Activated T-helper 2 cell treated with anti-CD3 and anti-CD28 coated beads, Interferon-gamma antibody, Interleukin-2, Interleukin-4, amounts not matched to agents 10 μg/mL and 5 μg/mL and 100 μg/mL, durations not matched to agents 14 hours and 24 hours and 36 hours (primary cell): ENCODE data around the gene COL5A3. TPM values are rescaled to one million over a fixed set of nuclear protein-coding genes. Genes with fewer than 3 reads are reported as not detected.
"Not testable (repeated sequence)": the region's sequence is repeated elsewhere in the genome, so short reads cannot be mapped to it uniquely, and the experiment has no call there.

ENCODE experiments used
- DNase-seq: peaks from one replicate; pipeline ENCODE4 v3.0.0; 2021; ENCODE audit warnings: low spot score
- H3K27ac Mint-ChIP-seq: one replicate; pipeline ENCODE4 v1.8.0; 2021; ENCODE audit warnings: mixed read lengths
- H3K27me3 Mint-ChIP-seq: one replicate; pipeline ENCODE4 v1.8.0; 2021; ENCODE audit warnings: low read depth, mixed read lengths
- H3K36me3 Mint-ChIP-seq: one replicate; pipeline ENCODE4 v1.8.0; 2021; ENCODE audit warnings: low read depth, mixed read lengths
- H3K4me1 Mint-ChIP-seq: one replicate; pipeline ENCODE4 v1.8.0; 2021; ENCODE audit warnings: low read depth, mixed read lengths
- H3K4me3 Mint-ChIP-seq: one replicate; pipeline ENCODE4 v1.8.0; 2021; ENCODE audit warnings: low read depth, mild to moderate bottlenecking, moderate library complexity, mixed read lengths
- H3K9me3 Mint-ChIP-seq: one replicate; pipeline ENCODE4 v1.8.0; 2021; ENCODE audit warnings: mixed read lengths
- intact Hi-C: fragments of 100-400 bp; cut with micrococcal nuclease; formaldehyde crosslinking; loops from one replicate; pipeline ENCODE4 v1.15.1; 2023
- total RNA-seq: library from RNA; stranded (reverse); gene quantifications from 2 replicates; pipeline ENCODE4 v1.2.3, GENCODE V29; 2022

COL5A3 gene
- total RNA-seq, 1 donor from 2014 or later = 0.87 TPM

- DNase-seq = no peak
- Mint-ChIP-seq H3K27me3 (peaks cover 8% of the 10 kb centered on the region), H3K4me1 (no peaks in the 10 kb centered on the region), H3K4me3 (no peak overlapping the region), H3K27ac (no peak overlapping the region), H3K36me3 (no peaks in the 10 kb centered on the region), H3K9me3 (no peaks in the 10 kb centered on the region)
- intact Hi-C loops = no loop called here
Measured at GRCh38 chr19:9961103-9961502, 49.2 kb downstream of the COL5A3 start.

- Mint-ChIP-seq H3K9me3 (no peaks in the 10 kb centered on the region), H3K36me3 (no peaks in the 10 kb centered on the region), H3K4me3 (no peak overlapping the region), H3K27me3 (peaks cover 2% of the 10 kb centered on the region), H3K27ac (no peak overlapping the region), H3K4me1 (no peaks in the 10 kb centered on the region)
- intact Hi-C loops = no loop called here
- no peak for DNase-seq
Measured at GRCh38 chr19:9958379-9958821, 51.9 kb downstream of the COL5A3 start.

DNA sequence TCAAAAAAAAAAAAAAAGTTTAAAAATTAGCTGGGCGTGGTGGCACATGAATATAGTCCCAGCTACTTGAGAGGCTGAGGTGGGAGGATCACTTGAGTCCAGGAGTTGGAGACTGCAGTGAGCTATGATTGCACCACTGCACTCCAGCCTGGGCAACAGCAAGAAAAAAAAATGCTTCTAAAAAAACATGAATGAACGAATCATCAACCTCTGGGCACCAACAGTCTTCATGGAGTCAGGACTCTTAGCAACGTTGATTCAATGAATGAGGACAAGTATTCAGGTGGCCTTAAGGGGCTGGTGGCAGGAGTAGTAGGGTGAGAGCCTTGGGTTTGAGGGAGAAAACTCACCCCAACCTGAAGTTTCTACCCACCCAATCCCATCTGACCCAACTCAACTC lies 53.3 kb downstream of the COL5A3 start:
- intact Hi-C loops = no loop called here

DNA sequence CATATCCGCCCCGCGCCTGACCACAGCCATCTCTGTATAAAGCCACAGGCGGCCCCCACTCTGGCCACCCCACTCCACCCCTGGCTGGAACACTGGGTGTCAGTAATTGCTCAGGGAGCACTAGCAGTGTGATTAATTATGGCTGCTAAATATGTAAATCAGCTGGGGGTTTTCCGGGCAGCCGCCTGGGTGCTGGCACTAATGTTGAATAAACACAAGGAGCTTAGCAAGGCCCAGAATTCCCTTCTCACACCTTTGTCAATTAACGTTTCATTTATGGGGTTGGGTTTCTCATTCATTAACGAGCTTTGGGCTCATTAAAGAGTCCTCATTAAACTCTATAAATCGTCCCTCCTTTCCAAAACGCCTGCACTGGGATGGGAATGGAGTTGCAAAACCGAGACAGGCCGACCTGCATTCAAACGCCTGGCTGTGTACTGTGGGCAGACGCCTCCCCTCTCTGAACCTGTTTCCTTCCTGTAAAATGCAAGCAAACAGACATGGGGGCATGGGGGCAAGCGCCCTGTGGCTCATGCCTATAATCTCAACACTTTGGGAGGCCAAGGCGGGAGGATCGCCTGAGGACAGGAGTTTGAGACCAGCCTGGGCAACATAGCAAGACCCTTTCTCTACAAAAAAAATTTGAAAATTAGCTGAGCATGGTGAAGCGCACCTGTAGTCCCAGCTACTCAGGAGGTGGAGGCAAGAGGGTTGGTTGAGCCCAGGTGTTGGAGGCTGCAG lies 56.3 kb downstream of the COL5A3 start:
- no peaks in the 10 kb centered on the region for H3K4me1 Mint-ChIP-seq
- intact Hi-C loops = no loop called here
- no peaks in the 10 kb centered on the region for H3K9me3 Mint-ChIP-seq
- H3K4me3 Mint-ChIP-seq = no peak overlapping the region
- H3K27ac Mint-ChIP-seq = no peak overlapping the region
- DNase-seq = no peak
- H3K36me3 Mint-ChIP-seq = no peaks in the 10 kb centered on the region
- no peaks in the 10 kb centered on the region for H3K27me3 Mint-ChIP-seq

More for the DNA sequence above, 53.3 kb downstream of the COL5A3 start:
- Mint-ChIP-seq H3K9me3 (no peaks in the 10 kb centered on the region), H3K4me1 (no peaks in the 10 kb centered on the region), H3K36me3 (no peaks in the 10 kb centered on the region), H3K4me3 (no peak overlapping the region), H3K27ac (no peak overlapping the region), H3K27me3 (peaks cover 2% of the 10 kb centered on the region)
- DNase-seq = no peak

DNA sequence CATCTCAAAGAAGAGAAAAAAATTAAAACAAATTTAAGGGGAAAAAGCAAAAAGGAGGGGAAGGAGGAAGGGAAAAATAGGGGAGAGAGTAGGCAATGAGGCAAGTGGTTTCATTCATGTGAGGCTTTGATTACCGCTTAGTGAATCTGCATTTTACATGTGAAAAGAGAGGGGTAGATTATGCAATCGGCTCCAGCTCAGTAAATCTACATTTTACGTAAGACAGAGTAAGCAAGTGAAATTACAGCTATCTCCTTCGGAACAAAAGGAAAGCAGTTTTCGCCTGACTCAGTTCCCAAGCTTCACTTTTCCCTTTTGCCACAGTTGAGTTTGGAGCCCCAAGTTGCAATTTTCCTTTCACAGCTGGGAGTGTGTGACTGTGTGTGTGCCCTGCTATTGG lies 58.0 kb downstream of the COL5A3 start:
- Mint-ChIP-seq H3K36me3 (no peaks in the 10 kb centered on the region), H3K9me3 (no peaks in the 10 kb centered on the region), H3K4me3 (no peak overlapping the region), H3K27me3 (no peaks in the 10 kb centered on the region), H3K4me1 (no peaks in the 10 kb centered on the region), H3K27ac (no peak overlapping the region)
- intact Hi-C loops = no loop called here
- no peak for DNase-seq

DNA sequence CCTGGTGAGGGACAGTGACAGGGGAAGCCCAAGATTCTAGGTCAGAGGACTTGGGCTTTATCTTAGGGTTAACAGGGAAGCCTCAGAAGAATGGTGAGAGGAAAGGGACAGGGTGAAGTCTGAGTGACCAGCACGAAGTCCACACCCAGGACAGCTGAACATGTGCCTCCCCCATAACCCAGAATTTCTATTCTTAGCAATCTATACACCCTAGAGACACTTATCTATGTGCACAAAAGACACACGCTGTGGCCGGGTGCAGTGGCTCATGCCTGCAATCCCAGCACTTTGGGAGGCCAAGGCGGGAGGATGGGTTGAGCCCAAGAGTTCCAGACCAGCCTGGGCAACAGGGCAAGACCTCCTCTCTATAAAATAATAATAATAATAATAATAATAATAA lies 62.9 kb downstream of the COL5A3 start:
- no peaks in the 10 kb centered on the region for H3K9me3 Mint-ChIP-seq
- H3K4me1 Mint-ChIP-seq = no peaks in the 10 kb centered on the region

DNA sequence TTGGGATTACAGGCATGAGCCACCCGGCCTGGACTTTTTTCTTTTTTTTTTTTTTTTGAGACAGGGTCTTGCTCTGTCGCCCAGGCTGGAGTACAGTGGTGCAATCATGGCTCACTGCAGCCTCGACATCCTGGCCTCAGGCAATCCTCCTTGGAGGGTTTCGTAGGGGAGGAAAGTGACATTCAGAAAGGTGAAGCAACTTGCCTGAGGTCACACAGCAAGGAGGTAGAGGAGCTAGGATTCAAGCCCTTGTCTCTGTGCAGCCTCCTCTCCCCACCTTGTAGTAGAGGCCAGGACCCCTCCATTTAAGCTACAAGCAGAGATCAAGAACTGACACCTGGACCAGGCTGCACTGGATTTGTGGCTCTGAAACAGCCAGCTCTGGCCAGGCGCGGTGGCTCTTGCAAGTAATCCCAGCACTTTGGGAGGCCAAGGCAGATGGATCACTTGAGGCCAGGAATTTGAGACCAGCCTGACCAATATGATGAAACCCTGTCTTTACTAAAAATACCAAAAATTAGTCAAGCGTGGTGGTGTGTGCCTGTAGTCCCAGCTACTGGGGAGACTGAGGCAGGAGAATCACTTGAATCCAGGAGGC lies 63.7 kb downstream of the COL5A3 start:
- intact Hi-C loops, H3K27me3 Mint-ChIP-seq, H3K4me1 Mint-ChIP-seq, H3K4me3 Mint-ChIP-seq, H3K27ac Mint-ChIP-seq, H3K36me3 Mint-ChIP-seq, H3K9me3 Mint-ChIP-seq, DNase-seq: not testable (repeated sequence)

More for the DNA sequence above, 62.9 kb downstream of the COL5A3 start:
- Mint-ChIP-seq H3K27ac (no peak overlapping the region), H3K27me3 (peaks cover 2% of the 10 kb centered on the region), H3K4me3 (no peak overlapping the region), H3K36me3 (no peaks in the 10 kb centered on the region)
- DNase-seq = no peak
- intact Hi-C loops = no loop called here

GRCh38 chr19:9945319-9945966 lies 64.9 kb downstream of the COL5A3 start:
- no peak for DNase-seq
- Mint-ChIP-seq H3K4me1 (no peaks in the 10 kb centered on the region), H3K27me3 (peaks cover 6% of the 10 kb centered on the region)

DNA sequence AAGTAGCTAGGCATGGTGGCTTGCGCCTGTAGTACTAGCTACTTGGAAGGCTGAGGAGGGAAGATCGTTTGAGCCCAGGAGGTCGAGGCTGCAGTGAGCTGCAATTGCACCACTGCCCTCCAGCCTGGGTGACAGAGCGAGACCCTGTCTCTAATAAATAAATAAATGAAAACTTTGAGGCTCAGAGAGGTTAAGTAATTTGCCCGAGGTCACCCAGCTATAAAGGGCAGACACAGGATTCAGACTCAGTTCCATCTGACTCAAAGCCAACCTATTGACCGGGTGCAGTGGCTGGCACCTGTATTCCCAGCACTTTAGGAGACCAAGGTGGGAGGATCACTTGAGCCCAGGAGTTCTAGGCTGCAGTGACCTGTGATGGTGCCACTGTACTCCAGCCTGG lies 66.6 kb downstream of the COL5A3 start:
- Mint-ChIP-seq H3K4me3 (no peak overlapping the region), H3K4me1 (no peaks in the 10 kb centered on the region), H3K27me3 (peaks cover 8% of the 10 kb centered on the region), H3K36me3 (no peaks in the 10 kb centered on the region), H3K9me3 (no peaks in the 10 kb centered on the region), H3K27ac (no peak overlapping the region)
- no peak for DNase-seq
- intact Hi-C loops = no loop called here

More at GRCh38 chr19:9945319-9945966, 64.9 kb downstream of the COL5A3 start:
- no peak overlapping the region for H3K4me3 Mint-ChIP-seq
- no peak overlapping the region for H3K27ac Mint-ChIP-seq
- no peaks in the 10 kb centered on the region for H3K36me3 Mint-ChIP-seq
- no peaks in the 10 kb centered on the region for H3K9me3 Mint-ChIP-seq
- intact Hi-C loops = no loop called here

DNA sequence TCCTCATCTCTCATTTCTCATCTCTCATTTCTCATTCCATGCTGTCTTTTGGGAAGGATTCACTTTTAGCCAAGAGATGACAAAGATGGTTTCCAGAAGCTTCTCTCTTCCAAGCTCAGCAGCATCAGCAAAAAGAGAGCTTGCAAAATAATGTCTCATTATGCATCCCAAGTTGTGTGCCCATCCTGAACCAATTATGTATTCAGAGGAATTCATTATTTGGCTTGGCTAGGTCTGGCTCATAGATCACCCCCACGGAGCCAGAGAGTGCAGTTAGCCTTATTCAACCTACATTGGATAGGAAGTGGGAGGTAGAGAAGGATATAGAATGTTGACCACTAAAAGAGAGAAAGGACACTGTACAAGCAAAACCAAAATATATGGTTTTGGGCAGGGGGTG lies 68.6 kb downstream of the COL5A3 start:
- no peak overlapping the region for H3K27ac Mint-ChIP-seq
- intact Hi-C loops = no loop called here
- DNase-seq = no peak
- H3K36me3 Mint-ChIP-seq = peaks cover 3% of the 10 kb centered on the region
- no peaks in the 10 kb centered on the region for H3K9me3 Mint-ChIP-seq
- peaks cover 19% of the 10 kb centered on the region for H3K27me3 Mint-ChIP-seq
- no peak overlapping the region for H3K4me3 Mint-ChIP-seq
- H3K4me1 Mint-ChIP-seq = peaks cover 3% of the 10 kb centered on the region

- Mint-ChIP-seq H3K9me3 (no peaks in the 10 kb centered on the region), H3K27ac (no peak overlapping the region), H3K36me3 (peaks cover 3% of the 10 kb centered on the region), H3K27me3 (peaks cover 19% of the 10 kb centered on the region), H3K4me3 (no peak overlapping the region), H3K4me1 (peaks cover 3% of the 10 kb centered on the region)
- intact Hi-C loops = no loop called here
- DNase-seq = no peak
Measured at GRCh38 chr19:9941231-9941630, 69.1 kb downstream of the COL5A3 start.

DNA sequence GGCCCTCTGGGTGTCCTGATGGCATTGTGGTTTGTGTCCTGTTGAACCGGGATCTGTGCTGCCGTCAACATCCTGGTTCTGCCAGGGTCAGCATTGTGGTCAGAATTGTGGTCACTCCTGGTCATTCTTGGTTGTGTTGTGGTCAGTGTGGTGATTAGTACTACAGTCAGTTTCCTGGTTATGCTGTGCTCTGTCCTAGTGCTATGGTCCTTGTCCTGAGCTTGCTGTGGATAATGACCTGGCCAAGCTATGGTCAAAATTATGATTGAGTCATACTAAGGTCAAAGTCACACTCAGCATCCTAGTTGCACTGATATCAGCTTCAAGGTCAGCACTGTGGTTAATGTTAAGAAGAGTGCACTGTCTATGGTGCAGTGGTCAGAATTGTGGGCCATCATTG lies 69.5 kb downstream of the COL5A3 start:
- no peak for DNase-seq
- intact Hi-C loops = no loop called here
- H3K36me3 Mint-ChIP-seq = peaks cover 3% of the 10 kb centered on the region
- H3K4me3 Mint-ChIP-seq = no peak overlapping the region
- H3K4me1 Mint-ChIP-seq = peaks cover 3% of the 10 kb centered on the region
- no peak overlapping the region for H3K27ac Mint-ChIP-seq
- no peaks in the 10 kb centered on the region for H3K9me3 Mint-ChIP-seq
- H3K27me3 Mint-ChIP-seq = peaks cover 20% of the 10 kb centered on the region

DNA sequence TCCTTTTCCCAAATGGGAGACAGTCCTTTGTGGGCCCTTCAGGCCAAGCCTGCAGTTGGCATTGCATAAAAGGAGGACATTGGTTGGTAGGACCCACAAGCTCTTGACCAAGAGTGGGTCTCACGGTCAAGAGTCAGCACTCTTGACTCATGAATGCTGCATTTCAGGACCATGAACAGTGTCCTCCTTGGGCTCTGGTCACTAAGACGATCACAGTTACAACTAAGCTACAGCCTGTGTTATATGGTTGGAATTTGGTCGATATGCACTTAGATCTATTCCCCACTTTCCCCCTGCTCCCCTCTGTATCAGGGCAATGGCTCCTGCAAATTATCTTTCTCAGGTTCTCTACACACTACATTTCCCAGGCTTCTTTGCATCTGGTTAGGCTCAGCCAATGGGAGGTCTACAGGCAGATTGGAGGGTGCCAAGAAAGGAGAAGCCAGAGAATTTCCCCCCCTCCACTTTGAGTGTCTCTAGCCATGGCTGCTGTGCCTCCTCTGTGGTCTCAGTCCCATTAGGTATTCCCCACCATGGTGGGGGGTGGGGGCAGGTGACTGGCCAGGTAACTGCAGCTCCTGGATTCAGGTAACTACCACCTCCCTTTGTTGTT lies 70.9 kb downstream of the COL5A3 start:
- Mint-ChIP-seq H3K27me3 (peaks cover 32% of the 10 kb centered on the region), H3K4me3 (no peak overlapping the region), H3K36me3 (peaks cover 3% of the 10 kb centered on the region), H3K9me3 (no peaks in the 10 kb centered on the region), H3K4me1 (peaks cover 11% of the 10 kb centered on the region), H3K27ac (no peak overlapping the region)
- DNase-seq = no peak
- intact Hi-C loops = no loop called here
